Measurements from ENCODE around the gene CCND2.

Gene CCND2

GRCh38 chr12:4278329-4279197, 5.0 kb downstream of the CCND2 start:
- no peak for DNase-seq

DNA sequence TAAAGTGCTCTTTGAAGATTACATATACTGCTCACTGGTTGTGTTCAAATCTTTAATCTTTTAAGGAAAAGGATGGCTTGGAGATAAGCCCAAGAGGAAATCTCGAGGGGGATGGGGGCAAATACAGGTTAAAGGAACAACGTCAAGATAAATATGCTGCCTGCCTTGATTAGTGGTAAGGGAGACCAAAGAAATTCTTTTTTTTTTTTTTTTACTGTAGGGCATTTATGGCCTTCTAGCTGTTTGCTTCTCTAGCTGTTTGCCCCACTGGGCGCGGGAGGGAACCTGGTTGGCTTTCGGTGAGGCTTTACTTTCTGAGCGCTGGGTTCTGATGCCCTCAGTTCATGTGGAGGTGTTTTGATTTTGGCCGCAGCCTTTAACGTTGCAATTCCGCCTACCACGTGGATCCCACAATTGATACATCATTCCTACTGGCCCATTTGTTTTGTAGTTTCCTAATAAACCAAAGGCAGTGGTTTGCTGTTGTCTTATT, 5.7 kb downstream of the CCND2 start:
- DNase-seq, result no peak

GRCh38 chr12:4280351-4281163, 7.0 kb downstream of the CCND2 start:
- no peak for DNase-seq

GRCh38 chr12:4281173-4281654, 7.7 kb downstream of the CCND2 start:
- no peak for DNase-seq

DNA sequence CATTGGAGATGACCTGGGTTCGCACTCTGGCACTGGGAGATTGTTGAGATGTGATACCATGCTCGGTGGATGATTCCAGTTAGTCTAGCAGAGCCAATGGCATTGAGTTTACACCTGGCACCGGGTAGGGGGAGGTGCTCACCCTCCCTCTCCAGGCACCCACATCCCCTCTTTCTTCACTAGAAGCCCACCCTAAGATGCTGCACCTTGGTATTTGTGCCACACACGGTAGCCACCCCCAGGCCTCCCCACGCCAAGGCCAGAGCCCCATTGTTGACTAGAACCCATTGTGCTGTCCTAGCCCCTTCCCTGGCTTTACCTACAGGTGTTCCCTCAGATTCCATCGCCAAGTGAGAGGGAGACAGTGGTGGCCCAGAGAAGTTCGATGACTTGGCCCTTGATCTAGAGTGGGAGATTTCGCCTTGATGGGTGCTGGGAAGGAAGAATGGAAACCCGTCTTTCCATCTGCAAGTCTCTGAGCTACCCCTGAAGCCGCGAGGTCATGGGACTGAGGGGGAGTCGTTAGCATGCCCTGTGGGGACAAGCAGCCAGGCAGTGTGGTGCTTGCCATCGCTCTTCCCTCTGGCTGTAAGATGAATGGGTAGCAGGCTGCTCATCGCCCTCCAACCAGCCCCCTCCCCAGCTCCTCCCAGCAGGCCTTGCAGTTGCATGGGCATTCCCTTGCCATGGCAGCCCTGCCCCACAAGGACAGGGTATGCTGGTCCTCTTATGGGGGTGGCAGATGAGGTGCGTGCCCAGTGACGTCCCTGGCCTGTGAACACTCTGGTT, 8.7 kb downstream of the CCND2 start:
- no peak for DNase-seq

DNA sequence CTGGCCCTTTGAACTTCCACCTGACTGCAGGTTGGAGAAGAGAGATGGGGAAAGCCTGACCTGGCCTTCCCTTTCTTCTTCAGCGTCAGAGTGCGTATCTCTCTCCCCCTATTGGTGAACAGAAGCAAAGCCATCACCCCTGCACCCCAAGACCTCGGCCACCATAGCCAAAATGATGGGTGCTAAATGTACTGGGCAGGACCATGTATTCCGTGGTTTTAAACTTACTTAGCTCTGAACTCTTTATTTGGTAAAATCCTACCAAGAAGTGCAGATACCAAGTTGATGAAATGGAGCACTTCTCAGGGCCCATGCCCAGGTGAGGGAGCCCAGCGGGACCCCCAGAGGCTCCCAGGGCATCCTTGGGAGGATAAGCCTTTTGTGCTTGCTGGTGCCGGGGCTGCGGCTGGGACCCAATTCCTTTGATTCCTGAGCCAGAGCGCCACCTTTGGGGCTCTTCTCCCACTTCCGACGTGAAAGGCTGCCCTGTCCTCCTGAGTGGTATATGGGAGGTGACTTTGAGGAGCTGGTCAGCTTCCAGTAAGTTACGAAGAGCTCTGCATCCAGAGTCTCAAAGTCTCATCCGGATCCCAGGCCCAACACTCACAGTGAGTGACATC, 9.4 kb downstream of the CCND2 start:
- no peak for DNase-seq

- DNase-seq, result no peak
These were observed 10.1 kb downstream of the CCND2 start for GRCh38 chr12:4283512-4284255.

DNA sequence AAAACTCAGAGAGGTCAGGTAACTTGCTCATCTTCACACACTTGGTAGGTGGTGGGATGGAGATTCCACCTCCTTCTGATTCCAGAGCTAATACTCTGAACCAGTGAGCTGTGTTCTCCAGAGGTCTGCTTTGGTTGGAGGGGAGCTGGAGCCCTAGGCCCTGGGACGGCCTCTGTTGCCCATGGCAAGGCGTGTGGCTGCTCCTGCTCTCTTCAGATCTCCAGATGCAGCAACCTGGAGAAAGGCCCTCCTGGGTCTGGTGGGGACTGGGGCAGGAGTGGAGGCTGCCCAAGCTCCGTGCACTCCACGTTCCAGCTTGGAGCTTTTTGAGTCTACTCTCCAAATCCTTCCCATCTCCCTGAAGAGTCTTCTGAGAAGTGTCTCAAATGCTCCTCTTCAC, 10.7 kb downstream of the CCND2 start:
- DNase-seq, result no peak

GRCh38 chr12:4285070-4285469, 11.5 kb downstream of the CCND2 start:
- DNase-seq, result no peak

DNA sequence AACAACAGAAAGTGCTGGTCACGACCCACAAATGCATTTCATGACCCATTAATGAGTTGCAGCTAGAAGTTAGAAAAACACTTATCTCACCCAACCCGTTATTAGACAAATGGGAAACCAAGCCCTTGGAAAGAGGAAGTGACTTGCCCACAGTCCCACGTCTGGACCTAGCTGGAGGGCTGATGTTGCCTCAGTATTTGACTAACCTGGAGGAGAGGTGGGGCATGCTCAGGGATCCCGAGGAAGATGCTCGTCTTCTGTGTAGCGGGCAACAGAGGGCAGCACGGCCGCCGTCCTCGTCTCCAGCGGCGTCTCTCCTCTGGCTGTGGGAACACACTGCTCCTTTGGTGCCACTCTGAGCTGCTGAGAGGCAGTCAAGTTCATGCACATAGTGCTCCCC, 12.7 kb downstream of the CCND2 start:
- DNase-seq, result no peak

- no peak for DNase-seq
These were observed 13.3 kb downstream of the CCND2 start for GRCh38 chr12:4286771-4287317.

DNA sequence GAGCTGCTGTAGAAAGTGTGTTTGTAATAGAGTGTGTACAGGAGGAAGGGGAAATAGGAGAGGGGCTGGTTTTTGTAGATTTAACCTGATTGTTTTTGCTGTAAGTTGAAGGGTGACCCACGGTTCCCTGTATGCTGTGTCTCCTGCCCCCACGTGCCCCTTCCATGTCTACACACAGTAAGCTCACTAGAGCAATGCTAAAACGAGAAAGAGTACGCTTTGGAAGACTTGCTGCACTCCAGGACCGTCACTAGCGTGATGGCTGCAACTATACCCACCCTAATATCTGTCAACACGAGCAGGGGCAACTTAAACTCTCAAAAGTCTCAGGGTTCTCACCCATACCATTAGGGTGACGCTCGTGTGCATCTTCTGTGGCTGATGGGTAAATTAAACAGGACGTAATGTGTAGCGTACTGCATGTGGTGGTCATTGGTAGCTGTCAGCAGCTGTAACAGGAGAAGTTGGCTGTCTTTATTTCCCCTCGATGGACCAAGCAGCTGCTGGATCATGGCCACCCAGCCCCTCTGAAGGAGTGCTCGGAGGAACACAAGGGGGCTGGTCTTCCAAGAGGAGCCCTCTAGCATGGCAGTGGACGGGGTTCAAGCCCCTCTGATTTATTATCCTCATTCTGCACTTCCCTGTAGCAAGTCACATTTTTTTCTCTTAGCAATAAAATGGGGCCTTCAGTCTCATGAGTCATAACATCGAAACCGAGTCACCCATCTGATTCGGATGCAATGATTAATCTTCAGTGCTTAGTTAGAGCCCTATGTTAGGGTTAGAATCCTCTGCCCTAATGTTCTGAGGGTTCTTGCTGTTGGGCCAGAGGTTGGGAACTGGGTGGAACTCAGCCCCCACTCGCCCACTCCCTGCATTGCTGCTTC, 14.0 kb downstream of the CCND2 start:
- no peak for DNase-seq

GRCh38 chr12:4288296-4289131, 15.0 kb downstream of the CCND2 start:
- no peak for DNase-seq

DNA sequence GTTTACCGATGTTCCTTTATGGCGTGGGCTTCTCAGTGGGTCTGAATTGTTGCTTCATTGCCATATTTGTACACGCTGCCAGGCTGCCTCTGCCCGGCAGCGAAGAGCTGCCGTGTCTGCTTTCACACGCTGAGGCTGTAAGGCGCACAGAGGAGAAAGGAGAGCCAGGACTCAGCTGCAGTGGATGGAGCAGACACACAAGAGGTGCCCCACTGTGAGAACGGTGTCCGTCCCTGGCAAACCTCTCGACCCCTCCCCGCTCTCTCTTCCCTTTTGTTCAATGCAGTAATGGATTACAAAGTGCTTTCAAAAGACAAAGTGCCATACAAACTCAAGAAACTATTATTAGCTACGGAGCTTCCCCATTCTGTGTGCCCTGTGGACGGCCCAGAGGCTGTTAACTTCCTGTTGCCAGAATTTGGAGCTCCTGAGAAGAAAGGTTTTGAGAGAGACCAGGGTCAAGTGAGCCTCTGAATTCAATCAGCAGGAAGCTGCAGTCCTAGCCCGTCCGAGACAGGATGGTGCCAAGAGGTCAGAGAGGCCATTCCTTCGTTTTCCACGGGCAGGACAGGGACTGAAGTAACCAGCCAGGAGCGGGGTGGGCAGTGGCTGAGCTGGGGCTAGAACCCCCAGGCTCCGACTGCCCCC, 15.8 kb downstream of the CCND2 start:
- no peak for DNase-seq

- DNase-seq, result no peak
These were observed 16.6 kb downstream of the CCND2 start for GRCh38 chr12:4289998-4290790.

DNA sequence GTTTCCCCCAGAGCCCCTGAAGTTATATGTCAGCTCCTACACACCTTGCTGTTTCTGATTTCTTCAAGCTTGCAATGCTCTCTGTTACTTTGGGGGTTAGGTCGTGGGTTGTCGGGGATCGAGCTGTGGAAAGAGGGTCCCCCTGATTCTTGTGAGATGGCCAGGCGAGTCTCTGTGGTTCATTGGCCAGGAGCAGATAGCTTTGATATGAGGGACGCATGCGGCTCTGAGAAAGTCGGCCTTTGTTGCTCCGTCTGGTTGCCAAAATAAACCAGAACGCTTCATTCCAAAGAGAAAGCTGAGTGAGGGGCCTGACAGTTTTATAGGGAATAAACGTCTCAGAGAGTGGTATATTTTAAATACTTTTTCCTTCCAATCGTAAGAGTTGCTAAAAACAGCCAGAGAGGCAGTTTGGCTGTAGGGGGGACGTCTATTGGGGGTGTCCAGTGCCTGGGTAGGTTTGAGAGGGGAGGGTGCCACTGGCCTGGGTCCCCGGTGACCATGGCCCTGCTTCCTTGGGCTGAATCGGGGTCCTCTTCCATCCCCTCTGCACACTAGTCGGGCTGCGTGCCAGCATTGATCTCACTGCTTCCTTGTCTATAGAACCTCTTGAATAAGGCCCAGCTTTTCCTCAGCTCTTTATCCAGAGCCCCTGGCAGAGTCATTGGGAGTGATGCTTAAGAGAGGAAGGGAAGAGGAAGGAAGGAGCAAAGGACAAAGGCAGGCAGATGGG, 18.9 kb downstream of the CCND2 start:
- no peak for DNase-seq

DNA sequence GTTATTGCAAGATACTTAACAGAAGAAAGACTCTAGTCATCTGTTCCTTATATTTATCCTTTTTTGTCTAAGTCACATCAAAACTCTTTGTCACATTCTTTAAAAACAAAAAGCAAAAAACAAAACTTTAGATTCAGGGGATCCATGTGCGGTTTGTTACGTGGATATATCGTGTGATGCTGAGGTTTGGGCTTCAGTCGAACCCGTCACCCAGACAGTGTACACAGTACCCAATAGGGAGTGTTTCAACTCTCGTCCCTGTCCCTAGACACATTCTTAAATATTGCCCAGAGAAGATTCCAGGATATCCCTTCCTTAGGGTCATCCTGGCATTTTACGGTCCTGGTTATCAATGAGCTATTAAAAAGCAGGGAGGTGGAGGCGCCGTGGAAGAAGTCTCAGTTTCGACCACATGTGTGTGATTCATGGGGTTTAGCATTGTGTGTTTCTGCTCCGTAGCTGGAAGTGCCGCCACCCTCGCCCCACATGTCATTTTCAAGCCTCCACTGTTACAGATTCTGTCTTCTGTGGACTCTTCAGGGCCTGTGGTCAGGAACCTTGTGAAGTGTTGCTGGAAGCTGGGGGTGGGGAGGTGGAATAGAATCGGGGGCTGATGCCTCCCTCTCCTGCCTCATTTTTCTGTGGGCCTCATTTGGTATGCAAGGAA, 19.9 kb downstream of the CCND2 start:
- DNase-seq, result no peak

All from activated CD4-positive, CD25-positive, alpha-beta regulatory T cell treated with anti-CD3 and anti-CD28 coated beads, Interleukin-2, amount 50 U/mL, for 72 hours (primary cell).